DND-41 (cell line): ENCODE data around the gene HSDL2.

Experiments used
- ATAC-seq: fragments of 200-7000 bp; cut with Tn5 transposase; 3 replicates; pipeline ENCODE4 v1.9.1; 2021; ENCODE audit warnings: low read depth; ENCODE audit not compliant: insufficient read depth
- DNase-seq: peaks from one replicate; pipeline ENCODE4 v3.0.0-alpha.2; 2020
- H2AFZ ChIP-seq: 2 replicates; pipeline ENCODE4 v1.6.0; 2012; ENCODE audit warnings: low read depth, low read length
- H3K27ac ChIP-seq: 2 replicates; pipeline ENCODE4 v1.5.1; 2012; ENCODE audit warnings: low read length, inconsistent platforms
- H3K27me3 ChIP-seq: fragments of 200-600 bp; sonication (generic); 2 replicates; pipeline ENCODE4 v1.6.0; 2012; ENCODE audit warnings: low read length, mild to moderate bottlenecking, inconsistent platforms; ENCODE audit not compliant: insufficient read depth, poor library complexity
- H3K36me3 ChIP-seq: 2 replicates; pipeline ENCODE4 v1.5.1; 2012; ENCODE audit warnings: low read length, inconsistent platforms; ENCODE audit not compliant: insufficient read depth
- H3K4me1 ChIP-seq: 2 replicates; pipeline ENCODE4 v1.5.1; 2012; ENCODE audit warnings: mild to moderate bottlenecking, low read length; ENCODE audit not compliant: insufficient read depth
- H3K4me2 ChIP-seq: 2 replicates; pipeline ENCODE4 v1.6.0; 2012; ENCODE audit warnings: mild to moderate bottlenecking, moderate library complexity, low read length, inconsistent platforms; ENCODE audit not compliant: insufficient read depth
- H3K4me3 ChIP-seq, 2 experiments: fragments of 200-600 bp in 1 of 2; shearing (Covaris generic) in 1 of 2; 2 replicates each; pipeline ENCODE4 v1.5.1; 2012 to 2016; ENCODE audit warnings: inconsistent platforms in 2 of 2, low read length in 2 of 2, mild to moderate bottlenecking in 2 of 2, low read depth in 1 of 2, moderate library complexity in 1 of 2
- H3K79me2 ChIP-seq: 2 replicates; pipeline ENCODE4 v1.6.0; 2012; ENCODE audit warnings: low read length, inconsistent platforms; ENCODE audit not compliant: insufficient read depth
- H3K9ac ChIP-seq: 2 replicates; pipeline ENCODE4 v1.6.0; 2012; ENCODE audit warnings: low read depth, mild to moderate bottlenecking, inconsistent platforms, low read length, moderate library complexity
- H3K9me3 ChIP-seq: 2 replicates; pipeline ENCODE4 v1.5.1; 2012; ENCODE audit warnings: low read length, moderate library complexity, mild to moderate bottlenecking, inconsistent platforms; ENCODE audit not compliant: insufficient read depth, severe bottlenecking
- H4K20me1 ChIP-seq: 2 replicates; pipeline ENCODE4 v1.6.0; 2012; ENCODE audit warnings: low read length; ENCODE audit not compliant: insufficient read depth
- EZH2 ChIP-seq: IDR thresholded peaks from 3 replicates; pipeline ENCODE4 v1.6.1; 2012; ENCODE audit warnings: borderline replicate concordance, low read depth, mild to moderate bottlenecking, moderate library complexity, low read length, inconsistent platforms; ENCODE audit not compliant: severe bottlenecking
- TF ChIP-seq, protein P1 (sequence below): IDR thresholded peaks from 2 replicates; pipeline ENCODE4 v1.5.1; 2012; ENCODE audit warnings: borderline replicate concordance, low read length, moderate library complexity, mild to moderate bottlenecking; ENCODE audit not compliant: poor library complexity, severe bottlenecking; ENCODE audit errors: extremely low read depth

Gene HSDL2

GRCh38 chr9:112465352-112465751 lies 85.4 kb downstream of the HSDL2 start:
- no peak for DNase-seq
- Histone ChIP-seq H3K27ac (no peak overlapping the region), H3K9me3 (no peaks in the 10 kb centered on the region), H3K9ac (no peak overlapping the region), H2AFZ (no peak overlapping the region), H4K20me1 (no peaks in the 10 kb centered on the region), H3K4me3 (no peak overlapping the region), H3K79me2 (no peaks in the 10 kb centered on the region), H3K27me3 (no peaks in the 10 kb centered on the region), H3K4me2 (no peak overlapping the region), H3K36me3 (peaks cover 14% of the 10 kb centered on the region; the same call in 1 of the 2 replicates), H3K4me1 (no peaks in the 10 kb centered on the region)
- no peak for ATAC-seq
- no peak for TF ChIP-seq EZH2
- TF ChIP-seq, protein P1, sequence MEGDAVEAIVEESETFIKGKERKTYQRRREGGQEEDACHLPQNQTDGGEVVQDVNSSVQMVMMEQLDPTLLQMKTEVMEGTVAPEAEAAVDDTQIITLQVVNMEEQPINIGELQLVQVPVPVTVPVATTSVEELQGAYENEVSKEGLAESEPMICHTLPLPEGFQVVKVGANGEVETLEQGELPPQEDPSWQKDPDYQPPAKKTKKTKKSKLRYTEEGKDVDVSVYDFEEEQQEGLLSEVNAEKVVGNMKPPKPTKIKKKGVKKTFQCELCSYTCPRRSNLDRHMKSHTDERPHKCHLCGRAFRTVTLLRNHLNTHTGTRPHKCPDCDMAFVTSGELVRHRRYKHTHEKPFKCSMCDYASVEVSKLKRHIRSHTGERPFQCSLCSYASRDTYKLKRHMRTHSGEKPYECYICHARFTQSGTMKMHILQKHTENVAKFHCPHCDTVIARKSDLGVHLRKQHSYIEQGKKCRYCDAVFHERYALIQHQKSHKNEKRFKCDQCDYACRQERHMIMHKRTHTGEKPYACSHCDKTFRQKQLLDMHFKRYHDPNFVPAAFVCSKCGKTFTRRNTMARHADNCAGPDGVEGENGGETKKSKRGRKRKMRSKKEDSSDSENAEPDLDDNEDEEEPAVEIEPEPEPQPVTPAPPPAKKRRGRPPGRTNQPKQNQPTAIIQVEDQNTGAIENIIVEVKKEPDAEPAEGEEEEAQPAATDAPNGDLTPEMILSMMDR: no peak

DNA sequence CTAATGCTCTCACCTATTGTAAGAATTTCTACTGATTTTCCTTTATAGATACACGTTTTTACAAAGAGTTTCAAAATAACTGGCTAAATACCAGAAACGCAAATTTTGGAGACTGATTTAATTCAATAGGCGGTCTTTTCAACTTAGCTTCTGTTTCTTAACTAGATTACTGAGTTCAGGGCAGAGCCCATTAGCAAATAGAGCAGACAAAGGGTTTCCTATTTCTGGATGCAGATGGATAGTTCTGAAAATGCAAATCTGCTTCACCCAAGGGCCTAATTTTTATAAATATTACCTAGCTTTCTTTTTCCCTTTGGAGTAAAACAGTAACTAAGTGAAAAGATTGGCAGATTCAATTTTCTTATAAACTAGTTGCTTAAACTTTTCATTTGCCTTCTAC lies 93.1 kb downstream of the HSDL2 start:
- Histone ChIP-seq H3K79me2 (no peaks in the 10 kb centered on the region), H3K4me3 (no peak overlapping the region)
- TF ChIP-seq, protein P1: no peak

DNA sequence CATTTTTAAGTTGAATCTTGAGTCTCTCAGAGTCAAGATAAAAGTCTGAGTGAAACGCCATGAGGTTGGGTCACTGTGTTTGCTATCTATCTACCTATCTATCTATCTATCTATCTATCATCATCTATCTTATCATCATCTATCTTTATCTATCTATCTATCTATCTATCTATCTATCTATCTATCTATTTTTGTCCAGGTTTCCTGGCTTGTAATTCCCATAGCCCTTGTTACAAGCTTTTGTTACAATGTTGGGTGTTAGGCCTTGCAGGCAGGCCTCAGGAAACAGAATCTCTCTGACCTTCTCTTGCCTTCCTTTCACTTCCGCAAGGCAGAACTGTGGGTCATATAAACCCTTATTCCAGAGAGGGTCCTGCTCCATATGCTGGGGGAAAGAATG lies 94.1 kb downstream of the HSDL2 start:
- DNase-seq (no peak), ATAC-seq (no peak)
- Histone ChIP-seq H2AFZ (no peak overlapping the region), H3K27ac (no peak overlapping the region), H3K4me1 (no peaks in the 10 kb centered on the region), H3K79me2 (no peaks in the 10 kb centered on the region), H3K36me3 (peaks cover 15% of the 10 kb centered on the region), H3K4me3 (no peak overlapping the region), H3K27me3 (no peaks in the 10 kb centered on the region), H3K9me3 (peaks cover 4% of the 10 kb centered on the region), H4K20me1 (no peaks in the 10 kb centered on the region), H3K9ac (no peak overlapping the region), H3K4me2 (no peak overlapping the region)
- no peak for TF ChIP-seq EZH2
- TF ChIP-seq, protein P1: no peak

More for the DNA sequence above, 93.1 kb downstream of the HSDL2 start:
- Histone ChIP-seq H4K20me1 (no peaks in the 10 kb centered on the region), H3K27me3 (no peaks in the 10 kb centered on the region), H3K27ac (no peak overlapping the region), H3K9ac (no peak overlapping the region), H3K4me2 (no peak overlapping the region), H3K4me1 (no peaks in the 10 kb centered on the region), H3K36me3 (peaks cover 15% of the 10 kb centered on the region), H3K9me3 (peaks cover 4% of the 10 kb centered on the region), H2AFZ (no peak overlapping the region)
- ATAC-seq (no peak), DNase-seq (no peak)

DNA sequence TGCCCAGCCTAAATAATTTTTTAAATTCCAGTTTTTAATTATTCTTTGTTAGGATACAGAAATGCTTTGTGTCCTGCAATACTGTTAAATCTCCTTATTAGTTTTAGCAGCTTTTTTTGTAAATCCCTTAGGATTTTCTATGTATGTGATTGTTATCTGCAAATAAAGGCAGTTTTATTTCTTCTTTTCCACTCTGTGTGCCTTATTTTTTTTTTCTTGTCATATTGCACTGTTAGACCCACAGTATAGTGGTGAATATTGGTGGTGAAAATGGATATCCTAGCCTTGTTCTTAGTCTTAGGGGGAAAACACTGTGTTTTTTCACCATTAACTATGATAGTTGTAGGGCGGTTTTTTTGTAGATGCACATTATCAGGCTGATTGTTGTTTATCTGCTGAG lies 95.4 kb downstream of the HSDL2 start:
- TF ChIP-seq, protein P1: no peak
- TF ChIP-seq EZH2: no peak
- H2AFZ ChIP-seq: no peak overlapping the region
- H3K27ac ChIP-seq: no peak overlapping the region
- H3K79me2 ChIP-seq: no peaks in the 10 kb centered on the region
- no peak overlapping the region for H3K9ac ChIP-seq
- peaks cover 4% of the 10 kb centered on the region for H3K9me3 ChIP-seq
- no peak overlapping the region for H3K4me2 ChIP-seq
- H3K4me3 ChIP-seq: no peak overlapping the region
- no peaks in the 10 kb centered on the region for H4K20me1 ChIP-seq
- peaks cover 13% of the 10 kb centered on the region for H3K36me3 ChIP-seq
- ATAC-seq: no peak
- no peaks in the 10 kb centered on the region for H3K4me1 ChIP-seq
- H3K27me3 ChIP-seq: no peaks in the 10 kb centered on the region
- DNase-seq: no peak
